Esophagus squamous epithelium (tissue), 4 donors: ENCODE measurements around the gene ATXN2.

Source experiments
- CTCF ChIP-seq, 6 experiments: fragments of 450-650 bp in 4 of 6; fragments of 200-600 bp in 2 of 6; sonication (generic) in 2 of 6; IDR thresholded peaks; one replicate each; pipeline ENCODE4 v1.5.1; 2016 to 2019; ENCODE audit warnings: antibody characterized with exemption in 6 of 6, mild to moderate bottlenecking in 4 of 6, moderate library complexity in 4 of 6
- POLR2A ChIP-seq, 4 donors: fragments of 450-650 bp; IDR thresholded peaks; one replicate each; pipeline ENCODE4 v1.6.1; 2017; ENCODE audit warnings: antibody characterized with exemption in 4 of 4, mild to moderate bottlenecking in 4 of 4, moderate library complexity in 3 of 4

- TF ChIP-seq CTCF (IDR thresholded peaks at IDR 0.05): no peak
- no peak for TF ChIP-seq POLR2A (IDR thresholded peaks at IDR 0.05)
These were observed 194.6 kb downstream of the ATXN2 start for GRCh38 chr12:111404362-111405148.
